ENCODE measurements around the gene GPM6B. TPM values are rescaled to one million over a fixed set of nuclear protein-coding genes. Genes with fewer than 3 reads are reported as not detected.

Gene GPM6B
- total RNA-seq, 1 donor from 2014 or later, result 516 TPM

DNA sequence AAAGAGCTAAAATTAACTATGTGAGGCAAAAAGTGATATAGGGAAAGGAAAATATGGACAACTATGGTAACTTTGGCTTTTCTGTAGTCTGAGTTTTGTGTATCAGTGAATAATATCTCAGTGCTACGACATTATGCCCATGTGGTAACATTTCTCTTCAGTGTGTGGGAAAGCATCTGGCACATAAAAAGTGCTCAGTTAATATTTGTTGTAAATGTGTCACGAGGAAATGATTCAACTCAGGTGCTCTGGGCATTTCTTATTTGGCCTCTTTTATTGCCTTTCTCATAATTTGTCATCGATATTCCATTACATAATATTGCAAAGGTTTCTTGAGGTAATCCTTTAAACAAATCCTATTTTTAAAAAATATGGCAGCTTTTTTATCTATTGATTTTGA lies 64.8 kb downstream of the GPM6B start:
- Mint-ChIP-seq H3K4me1 (ENCODE audit: low read depth, unreplicated experiment) (peaks cover 3% of the 10 kb centered on the region), H3K4me3 (ENCODE audit: unreplicated experiment) (no peak overlapping the region), H3K9me3 (ENCODE audit: unreplicated experiment) (no peaks in the 10 kb centered on the region), H3K27ac (ENCODE audit: unreplicated experiment) (no peak overlapping the region), H3K36me3 (ENCODE audit: unreplicated experiment) (no peaks in the 10 kb centered on the region), H3K27me3 (ENCODE audit: unreplicated experiment) (no peaks in the 10 kb centered on the region)
- DNase-seq, result no peak
- TF ChIP-seq, protein P1, sequence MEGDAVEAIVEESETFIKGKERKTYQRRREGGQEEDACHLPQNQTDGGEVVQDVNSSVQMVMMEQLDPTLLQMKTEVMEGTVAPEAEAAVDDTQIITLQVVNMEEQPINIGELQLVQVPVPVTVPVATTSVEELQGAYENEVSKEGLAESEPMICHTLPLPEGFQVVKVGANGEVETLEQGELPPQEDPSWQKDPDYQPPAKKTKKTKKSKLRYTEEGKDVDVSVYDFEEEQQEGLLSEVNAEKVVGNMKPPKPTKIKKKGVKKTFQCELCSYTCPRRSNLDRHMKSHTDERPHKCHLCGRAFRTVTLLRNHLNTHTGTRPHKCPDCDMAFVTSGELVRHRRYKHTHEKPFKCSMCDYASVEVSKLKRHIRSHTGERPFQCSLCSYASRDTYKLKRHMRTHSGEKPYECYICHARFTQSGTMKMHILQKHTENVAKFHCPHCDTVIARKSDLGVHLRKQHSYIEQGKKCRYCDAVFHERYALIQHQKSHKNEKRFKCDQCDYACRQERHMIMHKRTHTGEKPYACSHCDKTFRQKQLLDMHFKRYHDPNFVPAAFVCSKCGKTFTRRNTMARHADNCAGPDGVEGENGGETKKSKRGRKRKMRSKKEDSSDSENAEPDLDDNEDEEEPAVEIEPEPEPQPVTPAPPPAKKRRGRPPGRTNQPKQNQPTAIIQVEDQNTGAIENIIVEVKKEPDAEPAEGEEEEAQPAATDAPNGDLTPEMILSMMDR (IDR thresholded peaks at IDR 0.05; ENCODE audit: partially characterized antibody, unreplicated experiment), result no peak

DNA sequence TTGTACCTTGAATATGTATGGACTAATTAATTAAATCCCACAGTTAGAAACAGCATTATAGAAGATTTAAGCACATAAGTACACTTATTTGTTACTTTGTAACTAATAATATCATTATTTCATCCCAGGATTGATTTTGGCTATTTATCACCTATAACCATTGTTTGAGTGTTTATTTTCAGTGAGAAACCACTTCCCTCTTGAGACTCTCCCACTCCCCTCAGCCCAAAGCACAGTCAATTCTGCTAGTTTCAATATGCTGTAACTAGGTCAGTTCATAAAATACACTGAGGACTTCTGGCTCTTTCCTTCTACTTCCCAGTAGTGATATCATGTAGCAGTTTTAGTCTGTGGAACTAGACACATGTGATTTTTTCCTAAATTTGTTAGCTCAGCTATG lies 66.1 kb downstream of the GPM6B start:
- no peak overlapping the region for H3K27ac Mint-ChIP-seq (ENCODE audit: unreplicated experiment)
- no peaks in the 10 kb centered on the region for H3K36me3 Mint-ChIP-seq (ENCODE audit: unreplicated experiment)
- no peak for DNase-seq
- no peak overlapping the region for H3K4me3 Mint-ChIP-seq (ENCODE audit: unreplicated experiment)
- H3K9me3 Mint-ChIP-seq (ENCODE audit: unreplicated experiment), result no peaks in the 10 kb centered on the region
- H3K27me3 Mint-ChIP-seq (ENCODE audit: unreplicated experiment), result no peaks in the 10 kb centered on the region
- no peaks in the 10 kb centered on the region for H3K4me1 Mint-ChIP-seq (ENCODE audit: low read depth, unreplicated experiment)
- TF ChIP-seq, protein P1 (IDR thresholded peaks at IDR 0.05; ENCODE audit: partially characterized antibody, unreplicated experiment), result no peak

DNA sequence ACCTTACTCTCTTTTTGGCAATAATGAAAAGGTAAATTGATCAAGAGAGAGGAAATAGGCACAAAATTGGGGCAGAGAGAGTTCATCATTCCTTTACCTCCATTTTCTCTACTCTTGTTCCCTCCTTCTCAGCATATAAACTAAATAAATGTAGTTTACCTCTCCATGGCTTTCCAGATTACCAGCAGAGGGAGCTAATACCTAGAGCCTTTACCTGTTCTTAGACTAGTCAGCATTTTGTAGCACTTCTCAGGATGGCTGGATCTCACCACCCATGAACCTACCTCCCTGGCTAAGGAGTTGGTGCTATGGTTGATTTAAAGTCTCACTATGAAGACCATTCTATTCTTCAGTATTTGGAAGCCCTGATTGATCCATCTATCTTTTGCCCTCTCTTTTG lies 66.7 kb downstream of the GPM6B start:
- no peak for DNase-seq
- Mint-ChIP-seq H3K9me3 (ENCODE audit: unreplicated experiment) (no peaks in the 10 kb centered on the region), H3K4me3 (ENCODE audit: unreplicated experiment) (no peak overlapping the region), H3K27ac (ENCODE audit: unreplicated experiment) (no peak overlapping the region), H3K27me3 (ENCODE audit: unreplicated experiment) (no peaks in the 10 kb centered on the region), H3K4me1 (ENCODE audit: low read depth, unreplicated experiment) (no peaks in the 10 kb centered on the region), H3K36me3 (ENCODE audit: unreplicated experiment) (no peaks in the 10 kb centered on the region)
- TF ChIP-seq, protein P1 (IDR thresholded peaks at IDR 0.05; ENCODE audit: partially characterized antibody, unreplicated experiment), result no peak

DNA sequence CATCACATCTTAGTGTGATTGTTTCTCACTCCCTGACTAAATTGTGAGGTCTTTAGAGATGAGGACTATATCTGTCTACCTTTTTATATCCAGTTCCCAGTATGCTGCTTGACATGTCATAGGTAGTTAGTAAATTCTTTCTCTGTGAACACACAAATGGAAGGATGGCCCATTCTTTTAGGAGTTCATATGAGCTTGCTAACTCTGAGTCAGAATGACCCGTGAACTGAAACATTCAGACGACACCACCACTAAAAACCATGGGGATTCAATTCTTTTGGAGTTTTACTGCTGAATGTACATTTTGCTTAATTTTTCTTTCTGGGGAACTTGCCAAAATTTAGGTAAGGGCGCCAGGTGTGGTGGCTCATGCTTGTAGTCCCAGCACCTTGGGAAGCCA lies 68.4 kb downstream of the GPM6B start:
- Mint-ChIP-seq H3K4me3 (ENCODE audit: unreplicated experiment) (no peak overlapping the region), H3K27me3 (ENCODE audit: unreplicated experiment) (no peaks in the 10 kb centered on the region), H3K27ac (ENCODE audit: unreplicated experiment) (no peak overlapping the region), H3K4me1 (ENCODE audit: low read depth, unreplicated experiment) (no peaks in the 10 kb centered on the region), H3K9me3 (ENCODE audit: unreplicated experiment) (no peaks in the 10 kb centered on the region), H3K36me3 (ENCODE audit: unreplicated experiment) (no peaks in the 10 kb centered on the region)
- TF ChIP-seq, protein P1 (IDR thresholded peaks at IDR 0.05; ENCODE audit: partially characterized antibody, unreplicated experiment), result no peak
- DNase-seq, result no peak

DNA sequence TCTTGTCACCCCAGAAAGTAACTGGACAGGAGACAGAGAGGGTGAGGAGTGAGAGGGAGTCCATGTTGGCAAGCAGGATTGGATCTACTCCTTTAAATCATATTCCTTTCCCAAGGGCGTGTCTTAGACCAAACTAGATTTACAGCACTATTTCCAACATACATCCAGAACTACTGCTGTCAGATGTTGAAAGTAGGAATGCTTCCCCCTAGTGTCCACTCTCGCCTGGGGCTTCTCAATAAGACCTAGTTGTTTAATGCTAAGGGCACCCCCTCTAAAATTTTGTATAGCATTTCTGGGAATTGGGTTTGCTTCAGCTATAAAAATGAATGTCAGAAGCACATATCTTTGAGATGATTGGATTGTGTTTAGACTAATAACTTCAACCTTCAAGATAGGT lies 69.1 kb downstream of the GPM6B start:
- DNase-seq, result peak; percentile 20
- no peak overlapping the region for H3K4me3 Mint-ChIP-seq (ENCODE audit: unreplicated experiment)
- no peaks in the 10 kb centered on the region for H3K27me3 Mint-ChIP-seq (ENCODE audit: unreplicated experiment)
- H3K36me3 Mint-ChIP-seq (ENCODE audit: unreplicated experiment), result no peaks in the 10 kb centered on the region
- no peaks in the 10 kb centered on the region for H3K4me1 Mint-ChIP-seq (ENCODE audit: low read depth, unreplicated experiment)
- TF ChIP-seq, protein P1 (IDR thresholded peaks at IDR 0.05; ENCODE audit: partially characterized antibody, unreplicated experiment), result no peak
- no peaks in the 10 kb centered on the region for H3K9me3 Mint-ChIP-seq (ENCODE audit: unreplicated experiment)
- H3K27ac Mint-ChIP-seq (ENCODE audit: unreplicated experiment), result no peak overlapping the region

All from glutamatergic neuron (in vitro differentiated cells).